ENCODE measurements around the gene PSRC1. TPM values are rescaled to one million over a fixed set of nuclear protein-coding genes. Genes with fewer than 3 reads are reported as not detected.
A peak's percentile ranks its signal among the peaks of the same experiment; 100 is the strongest.

PSRC1 gene
- total RNA-seq, 1 experiment from 2014 or later: 60.3 TPM

GRCh38 chr1:109319114-109319513 is 36.2 kb upstream of the PSRC1 start:
- H4K5ac ChIP-seq (ENCODE audit: insufficient read length, low read depth, low read length): no peak overlapping the region
- Mint-ChIP-seq H3K9me3 (no peaks in the 10 kb centered on the region), H3K27ac (peak overlapping the region; percentile 1 to 78 (median 51); a peak in 6 of 7 replicates), H3K4me3 (peak overlapping the region in 1 of 2 experiments; percentile 6; a peak in 1 of 5 replicates), H3K27me3 (ENCODE audit: low read depth) (no peaks in the 10 kb centered on the region), H3K36me3 (ENCODE audit: insufficient read depth in 1 of 3, low read depth in 3 of 3) (peaks cover 25 to 83% (median 62%) of the 10 kb centered on the region in 3 experiments; a peak in 6 of 7 replicates), H3K4me1 (peaks cover 5% of the 10 kb centered on the region in 2 experiments)
- no peak overlapping the region for H4K91ac ChIP-seq (ENCODE audit: insufficient read length, low read depth, low read length)
- H2BK15ac ChIP-seq (ENCODE audit: low read depth, low read length): no peak overlapping the region
- no peaks in the 10 kb centered on the region for H3K27me3 ChIP-seq (ENCODE audit: insufficient read depth, low read length)
- H3K79me1 ChIP-seq (ENCODE audit: insufficient read depth, low read depth, low read length, poor library complexity, severe bottlenecking): no peaks in the 10 kb centered on the region
- no peak overlapping the region for H4K8ac ChIP-seq (replicated peaks; ENCODE audit: insufficient read length, low read depth, low read length)
- H2AFZ ChIP-seq (ENCODE audit: low read length): no peak overlapping the region
- TF ChIP-seq CTCF (conservative IDR thresholded peaks at IDR 0.05): no peak
- no peaks in the 10 kb centered on the region for H4K20me1 ChIP-seq (ENCODE audit: control insufficient read depth, insufficient read depth, insufficient read length)
- no peak overlapping the region for H3K56ac ChIP-seq (ENCODE audit: insufficient read length, low read depth, low read length)
- no peak overlapping the region for H2AK5ac ChIP-seq (ENCODE audit: insufficient read length, low read length)
- DNase-seq: no peak
- no peak overlapping the region for H2BK20ac ChIP-seq (ENCODE audit: low read depth, low read length, poor library complexity, severe bottlenecking)
- H3K9me3 ChIP-seq (ENCODE audit: control insufficient read depth, low read depth, low read length): no peaks in the 10 kb centered on the region
- H3K18ac ChIP-seq (ENCODE audit: insufficient read length, low read depth, low read length): no peak overlapping the region
- no peak overlapping the region for H3K4ac ChIP-seq (ENCODE audit: low read depth, low read length)
- no peaks in the 10 kb centered on the region for H3K23me2 ChIP-seq (ENCODE audit: insufficient read length, low read depth, low read length, poor library complexity, severe bottlenecking)
- H2BK12ac ChIP-seq (ENCODE audit: insufficient read length, low read depth, low read length): no peak overlapping the region
- no peak overlapping the region for H3K4me2 ChIP-seq (ENCODE audit: insufficient read depth, insufficient read length, low read length)
- no peak overlapping the region for H2BK5ac ChIP-seq (ENCODE audit: insufficient read length, low read length)
- H3K23ac ChIP-seq (ENCODE audit: insufficient read length, low read depth, low read length): no peak overlapping the region
- no peaks in the 10 kb centered on the region for H3K79me2 ChIP-seq (ENCODE audit: insufficient read depth, low read length)
- no CpG with 5 or more reads among the region's 3 CpGs for WGBS (ENCODE audit: extremely low coverage, insufficient read length, low lambda C conversion rate)
- no peak overlapping the region for H3K14ac ChIP-seq (ENCODE audit: insufficient read depth, low read length)
- no peak overlapping the region for H3K9ac ChIP-seq (ENCODE audit: extremely low read depth, insufficient read length, low read length)
- no peak overlapping the region for H2BK120ac ChIP-seq (ENCODE audit: low read depth, low read length, poor library complexity, severe bottlenecking)
- no peak overlapping the region for H3K27ac ChIP-seq (ENCODE audit: insufficient read length, low read depth, low read length)
- H3T11ph ChIP-seq (ENCODE audit: low read length): no peak overlapping the region
- H3K4me1 ChIP-seq (ENCODE audit: insufficient read depth, low read length): no peaks in the 10 kb centered on the region

Measured in H9 (cell line).